HAP-1 (cell line): ENCODE measurements around the gene FBXO39.
"Not testable (repeated sequence)": the region's sequence is repeated elsewhere in the genome, so short reads cannot be mapped to it uniquely, and the experiment has no call there.

Experiments used
- DNase-seq, 2 experiments: peaks; one replicate each; pipeline ENCODE4 v3.0.0-alpha.2; 2016 to 2020; ENCODE audit warnings: low spot score in 2 of 2
- H3K27me3 ChIP-seq: fragments of 250-450 bp; sonication (Bioruptor Pico); 2 replicates; pipeline ENCODE4 v1.5.1; 2020; ENCODE audit warnings: low read depth, mild to moderate bottlenecking, moderate library complexity
- H3K36me3 ChIP-seq: fragments of 250-450 bp; sonication (Bioruptor Pico); replicated peaks from 2 replicates; pipeline ENCODE4 v1.5.1; 2020; ENCODE audit warnings: mild to moderate bottlenecking
- H3K4me1 ChIP-seq: fragments of 250-450 bp; sonication (Bioruptor Pico); 2 replicates; pipeline ENCODE4 v1.5.1; 2020; ENCODE audit warnings: mild to moderate bottlenecking
- H3K4me3 ChIP-seq: fragments of 250-450 bp; sonication (Bioruptor Pico); 2 replicates; pipeline ENCODE4 v1.5.1; 2020; ENCODE audit warnings: mild to moderate bottlenecking, moderate library complexity
- H3K9me3 ChIP-seq: fragments of 250-450 bp; sonication (Bioruptor Pico); 2 replicates; pipeline ENCODE4 v1.5.1; 2020; ENCODE audit warnings: mild to moderate bottlenecking, moderate library complexity
- in situ Hi-C: fragments of 300-500 bp; cut with MboI; formaldehyde crosslinking; loops from 3 replicates; pipeline ENCODE4 v1.14.3; 2020; ENCODE audit warnings: low sequenced_read_pairs, inconsistent platforms, mixed read lengths

FBXO39 gene

GRCh38 chr17:6775871-6776405 is at the start of gene FBXO39:
FBXO39 (plus strand) TSS chr17:6776215; CDS start chr17:6779869, 3,654 bp downstream.
- in situ Hi-C loops, result no loop called here
- Histone ChIP-seq H3K4me1 (no peaks in the 10 kb centered on the region), H3K4me3 (no peak within 1 kb of the TSS), H3K9me3 (no peaks in the 10 kb centered on the region), H3K36me3 (no peaks in the 10 kb centered on the region), H3K27me3 (no peaks in the 10 kb centered on the region)
- DNase-seq, result no peak

GRCh38 chr17:6729531-6729930 is 46.5 kb upstream of the FBXO39 start:
- in situ Hi-C loops, result no loop called here
- DNase-seq, result no peak
- Histone ChIP-seq H3K27me3 (no peaks in the 10 kb centered on the region), H3K36me3 (no peaks in the 10 kb centered on the region), H3K9me3 (no peaks in the 10 kb centered on the region), H3K4me1 (no peaks in the 10 kb centered on the region), H3K4me3 (no peak overlapping the region)

GRCh38 chr17:6746665-6747064 is 29.4 kb upstream of the FBXO39 start:
- in situ Hi-C loops, H3K27me3 ChIP-seq, H3K36me3 ChIP-seq, H3K4me3 ChIP-seq, H3K9me3 ChIP-seq, DNase-seq, H3K4me1 ChIP-seq: not testable (repeated sequence)

DNA sequence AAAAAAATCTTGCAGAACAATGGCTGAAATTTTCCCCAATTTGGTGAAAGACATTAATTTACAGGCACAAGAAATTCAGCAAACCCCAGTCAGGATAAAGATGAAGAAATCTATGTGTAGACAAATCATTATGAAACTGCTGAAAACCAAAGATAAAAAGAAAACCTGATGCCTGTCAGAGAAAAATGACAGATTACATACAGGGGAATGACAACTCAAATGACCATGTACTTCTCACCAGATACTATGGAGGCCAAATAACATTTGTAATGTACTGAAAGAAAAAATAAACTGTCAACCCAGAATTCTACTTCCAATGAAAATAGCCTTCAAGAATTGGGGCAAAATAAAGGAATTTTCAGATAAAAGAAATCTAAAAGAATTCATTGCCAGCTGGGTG is 27.4 kb upstream of the FBXO39 start:
- Histone ChIP-seq H3K9me3 (no peaks in the 10 kb centered on the region), H3K36me3 (no peaks in the 10 kb centered on the region), H3K27me3 (peaks cover 4% of the 10 kb centered on the region; the same call in 1 of the 2 replicates), H3K4me1 (no peaks in the 10 kb centered on the region), H3K4me3 (no peak overlapping the region)
- DNase-seq, result no peak
- in situ Hi-C loops, result no loop called here

DNA sequence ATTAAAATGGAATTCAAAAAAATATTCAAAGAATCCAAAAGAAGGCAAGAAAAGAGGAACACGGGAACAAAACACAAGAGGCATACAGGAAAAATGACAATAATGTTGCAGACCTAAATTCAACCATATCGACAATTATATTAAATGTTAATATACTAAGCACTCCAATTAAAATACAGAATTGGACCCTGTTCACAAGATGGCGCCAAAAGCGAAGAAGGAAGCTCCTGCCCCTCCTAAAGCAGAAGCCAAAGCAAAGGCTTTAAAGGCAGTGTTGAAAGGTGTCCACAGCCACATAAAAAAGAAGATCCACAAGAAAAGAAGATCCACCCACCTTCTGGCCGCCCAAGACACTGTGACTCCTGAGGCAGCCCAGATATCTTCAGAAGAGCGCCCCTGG is 26.5 kb upstream of the FBXO39 start:
- Histone ChIP-seq H3K9me3 (no peaks in the 10 kb centered on the region), H3K4me1 (no peaks in the 10 kb centered on the region), H3K4me3 (no peak overlapping the region), H3K36me3 (no peaks in the 10 kb centered on the region), H3K27me3 (peaks cover 4% of the 10 kb centered on the region; the same call in 1 of the 2 replicates)
- no peak for DNase-seq
- in situ Hi-C loops, result no loop called here

- DNase-seq, result no peak
- Histone ChIP-seq H3K4me1 (no peaks in the 10 kb centered on the region), H3K36me3 (no peaks in the 10 kb centered on the region), H3K9me3 (no peaks in the 10 kb centered on the region), H3K27me3 (peaks cover 4% of the 10 kb centered on the region; the same call in 1 of the 2 replicates), H3K4me3 (no peak overlapping the region)
- in situ Hi-C loops, result no loop called here
Measured at GRCh38 chr17:6752068-6752909, 23.7 kb upstream of the FBXO39 start.

DNA sequence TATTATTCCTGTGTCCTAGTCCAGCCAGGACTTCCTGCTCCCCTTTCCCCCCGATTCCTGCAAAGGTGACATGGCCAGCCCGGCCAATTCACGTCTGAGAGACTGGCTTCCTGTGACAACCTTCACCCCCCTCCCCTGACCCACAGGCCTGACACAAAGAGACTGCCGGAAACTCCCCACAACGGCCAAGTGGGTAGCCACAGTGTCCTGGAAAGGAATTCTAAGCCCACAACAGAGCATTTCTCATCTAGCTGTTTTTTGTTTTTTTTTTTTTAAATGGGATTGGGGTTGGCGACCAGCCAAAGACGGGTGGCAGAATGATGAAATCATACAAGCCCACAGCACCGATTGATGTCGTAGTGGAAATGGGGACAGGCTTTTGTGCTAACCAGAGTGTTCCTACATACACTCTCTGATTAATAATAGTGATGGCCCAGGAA is 23.0 kb upstream of the FBXO39 start:
- H3K27me3 ChIP-seq, result peaks cover 4% of the 10 kb centered on the region; the same call in 1 of the 2 replicates
- no peaks in the 10 kb centered on the region for H3K36me3 ChIP-seq
- DNase-seq, result no peak
- in situ Hi-C loops, result no loop called here
- no peaks in the 10 kb centered on the region for H3K9me3 ChIP-seq
- no peaks in the 10 kb centered on the region for H3K4me1 ChIP-seq
- no peak overlapping the region for H3K4me3 ChIP-seq

- Histone ChIP-seq H3K4me3 (no peak overlapping the region), H3K27me3 (peaks cover 4% of the 10 kb centered on the region; the same call in 1 of the 2 replicates), H3K9me3 (no peaks in the 10 kb centered on the region), H3K36me3 (no peaks in the 10 kb centered on the region), H3K4me1 (no peaks in the 10 kb centered on the region)
- in situ Hi-C loops, result no loop called here
- DNase-seq, result no peak
Measured at GRCh38 chr17:6753546-6753945, 22.5 kb upstream of the FBXO39 start.

DNA sequence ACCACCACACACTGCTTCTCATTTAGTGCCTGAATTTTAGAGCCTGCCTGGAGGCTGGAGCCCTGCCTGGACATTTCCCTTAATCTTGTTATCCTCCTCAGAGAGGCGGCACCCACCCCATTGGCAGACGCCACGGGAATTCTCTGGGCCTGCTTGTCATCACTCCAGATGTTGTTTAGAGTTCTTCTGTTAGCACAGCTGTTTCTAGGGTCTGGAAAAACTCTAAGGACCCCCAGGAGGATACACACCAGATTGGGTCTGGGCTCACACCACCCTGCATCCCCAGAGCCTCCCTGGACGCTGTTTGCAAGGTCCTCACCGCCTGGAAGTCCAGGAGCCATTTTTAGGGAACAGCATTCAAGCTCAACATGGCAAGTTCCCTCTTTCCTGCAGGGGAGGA is 20.7 kb upstream of the FBXO39 start:
- no peaks in the 10 kb centered on the region for H3K36me3 ChIP-seq
- no peaks in the 10 kb centered on the region for H3K4me1 ChIP-seq
- no peaks in the 10 kb centered on the region for H3K9me3 ChIP-seq
- H3K27me3 ChIP-seq, result peaks cover 4% of the 10 kb centered on the region; the same call in 1 of the 2 replicates
- in situ Hi-C loops, result no loop called here
- no peak overlapping the region for H3K4me3 ChIP-seq
- no peak for DNase-seq

- in situ Hi-C loops, result no loop called here
- Histone ChIP-seq H3K4me1 (no peaks in the 10 kb centered on the region), H3K9me3 (no peaks in the 10 kb centered on the region), H3K4me3 (no peak within 1 kb of the TSS), H3K36me3 (no peaks in the 10 kb centered on the region), H3K27me3 (no peaks in the 10 kb centered on the region; the same call in 1 of the 2 replicates)
- DNase-seq, result no peak
Measured at GRCh38 chr17:6755731-6756184, 20.3 kb upstream of the FBXO39 start, which contains the start of gene XAF1. XAF1 (plus strand) TSS chr17:6756046; CDS start chr17:6756079, 33 bp downstream.

DNA sequence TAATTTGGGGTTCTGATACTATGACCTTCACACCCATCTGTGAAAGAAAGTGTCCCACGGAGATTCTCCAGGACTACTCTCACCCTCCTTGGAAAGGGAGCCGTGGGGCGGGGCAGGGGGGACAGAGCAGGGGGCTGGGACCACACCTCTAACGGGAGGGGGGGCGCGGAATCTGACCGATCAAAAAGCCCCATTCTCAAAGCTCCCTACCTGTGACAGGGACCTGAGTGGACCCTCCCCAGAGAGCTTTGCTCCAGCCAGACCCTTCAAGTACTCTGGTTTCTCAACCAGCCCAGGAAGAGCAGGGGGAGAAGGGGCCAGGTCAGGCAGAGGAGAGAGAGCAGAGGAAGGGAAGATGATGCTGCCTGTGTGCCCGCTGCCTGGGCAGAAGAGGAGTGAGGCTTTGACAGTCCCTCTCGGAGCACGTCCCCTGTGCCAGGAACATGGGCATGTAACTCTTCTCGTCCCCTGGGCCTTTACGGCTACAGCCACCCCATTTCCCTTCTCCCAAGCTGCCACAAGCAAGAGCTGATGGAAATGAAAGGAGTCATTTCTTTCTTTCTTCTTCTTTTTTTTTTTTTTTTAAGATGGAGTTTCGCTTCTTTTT is 19.5 kb upstream of the FBXO39 start:
- no peaks in the 10 kb centered on the region for H3K4me1 ChIP-seq
- no peak overlapping the region for H3K4me3 ChIP-seq
- H3K27me3 ChIP-seq, result no peaks in the 10 kb centered on the region
- no peaks in the 10 kb centered on the region for H3K36me3 ChIP-seq
- in situ Hi-C loops, result no loop called here
- DNase-seq, result no peak
- no peaks in the 10 kb centered on the region for H3K9me3 ChIP-seq

GRCh38 chr17:6757747-6758146 is 18.3 kb upstream of the FBXO39 start:
- in situ Hi-C loops, result no loop called here
- no peaks in the 10 kb centered on the region for H3K36me3 ChIP-seq
- no peaks in the 10 kb centered on the region for H3K4me1 ChIP-seq
- H3K27me3 ChIP-seq, result no peaks in the 10 kb centered on the region
- H3K4me3 ChIP-seq, result no peak overlapping the region
- no peak for DNase-seq
- H3K9me3 ChIP-seq, result no peaks in the 10 kb centered on the region

DNA sequence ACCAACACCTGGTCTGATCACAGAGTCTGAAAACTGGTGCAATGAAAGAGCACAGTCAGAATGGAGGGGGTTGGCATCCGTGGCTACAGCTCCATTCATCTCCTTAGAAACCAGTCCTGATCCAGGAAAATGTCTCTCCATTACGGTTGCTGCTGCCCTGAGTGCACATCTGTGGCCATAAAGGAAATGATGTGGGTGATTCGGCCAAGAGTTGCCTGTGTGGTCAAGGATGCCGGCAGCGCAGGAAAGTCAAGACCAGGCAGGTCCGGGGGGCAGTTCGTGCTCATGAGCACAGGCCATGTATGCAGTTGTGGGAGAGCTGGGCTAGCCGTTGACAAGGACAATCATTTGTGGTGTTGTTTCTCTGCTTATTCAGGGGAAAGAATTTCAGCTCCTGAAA is 14.2 kb upstream of the FBXO39 start:
- no peak for DNase-seq
- H3K36me3 ChIP-seq, result no peaks in the 10 kb centered on the region
- in situ Hi-C loops, result no loop called here

DNA sequence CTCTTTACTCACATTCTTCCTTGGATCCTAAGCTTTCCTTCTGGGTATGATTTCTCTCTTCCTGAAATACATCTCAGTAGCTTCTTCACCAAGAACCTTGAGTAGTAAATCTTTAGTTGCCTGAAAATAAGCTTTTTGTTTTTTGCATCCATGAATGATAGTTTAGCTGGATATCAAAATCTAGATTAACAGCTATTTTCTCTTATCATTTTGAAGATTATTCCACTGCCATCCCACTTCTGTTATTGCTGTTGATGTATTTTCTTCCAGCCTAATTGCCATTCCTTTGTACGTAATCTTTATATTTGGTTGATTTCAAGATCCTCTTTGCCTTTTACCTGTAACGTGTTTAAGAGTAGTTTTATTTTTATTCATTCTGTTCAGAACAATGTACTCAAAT is 7.6 kb upstream of the FBXO39 start:
- in situ Hi-C loops, result no loop called here
- H3K27me3 ChIP-seq, result no peaks in the 10 kb centered on the region

More for the DNA sequence above, 14.2 kb upstream of the FBXO39 start:
- H3K9me3 ChIP-seq, result no peaks in the 10 kb centered on the region
- H3K27me3 ChIP-seq, result no peaks in the 10 kb centered on the region
- H3K4me3 ChIP-seq, result no peak overlapping the region
- no peaks in the 10 kb centered on the region for H3K4me1 ChIP-seq

More for the DNA sequence above, 7.6 kb upstream of the FBXO39 start:
- Histone ChIP-seq H3K36me3 (no peaks in the 10 kb centered on the region), H3K4me3 (no peak overlapping the region), H3K9me3 (no peaks in the 10 kb centered on the region), H3K4me1 (no peaks in the 10 kb centered on the region)
- no peak for DNase-seq
